GM12872 (cell line): ENCODE results near the gene ESYT1.

Experiments used
- TF ChIP-seq, protein P1 (sequence below): IDR thresholded peaks from 3 replicates; pipeline ENCODE4 v1.5.1; 2011; ENCODE audit warnings: low read depth, mild to moderate bottlenecking, low read length, moderate library complexity; ENCODE audit not compliant: insufficient read depth

The ESYT1 gene

DNA sequence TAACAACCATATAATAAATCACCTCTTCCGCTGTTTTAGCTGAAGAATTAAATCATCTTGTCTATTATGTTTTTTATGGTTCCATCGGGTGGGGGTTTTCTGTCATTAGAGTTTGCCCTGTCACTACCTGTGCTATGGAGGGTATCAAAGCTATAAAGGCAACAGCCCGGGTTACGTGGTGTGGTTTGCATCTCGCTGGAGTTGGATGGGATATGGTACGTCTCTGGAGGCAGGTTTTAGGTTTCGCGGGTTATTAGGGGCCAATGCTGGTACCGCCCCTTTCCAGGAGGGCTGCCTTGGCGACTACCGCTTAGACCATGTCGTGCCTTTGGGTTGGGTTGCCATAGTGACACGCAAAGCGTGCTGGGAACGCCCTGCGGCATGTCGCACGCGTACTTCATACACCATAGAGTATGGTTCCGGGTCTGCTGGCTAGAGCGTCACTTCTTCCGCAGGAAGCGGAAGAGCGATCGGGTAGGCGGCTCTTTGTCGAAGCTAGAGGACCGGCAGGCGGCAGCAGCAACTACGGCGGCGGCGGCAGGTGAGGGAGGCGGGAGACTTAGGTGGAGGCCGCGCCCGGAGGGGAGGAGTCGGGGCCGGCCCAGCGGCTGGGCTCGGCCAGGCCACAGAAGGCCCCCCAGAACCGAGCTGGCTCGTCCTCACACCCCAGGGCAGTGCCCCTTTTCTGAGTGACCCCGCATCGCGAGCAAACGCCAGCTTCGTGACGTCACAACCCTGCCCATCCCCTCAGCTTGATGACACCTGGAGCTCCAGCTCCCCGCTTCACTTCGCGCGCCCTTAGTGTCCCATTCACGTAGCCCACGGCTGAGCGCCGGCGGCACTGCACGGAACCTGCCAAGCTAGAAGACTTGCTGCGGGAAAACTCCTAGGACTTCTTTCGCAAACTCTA, 10.0 kb upstream of the ESYT1 start, which contains the start of gene ZC3H10:
ZC3H10 (plus strand) TSS at position 489 of the 910 bp plus-strand sequence. CDS start 2,297 bp downstream, outside the sequence.
- TF ChIP-seq, protein P1, sequence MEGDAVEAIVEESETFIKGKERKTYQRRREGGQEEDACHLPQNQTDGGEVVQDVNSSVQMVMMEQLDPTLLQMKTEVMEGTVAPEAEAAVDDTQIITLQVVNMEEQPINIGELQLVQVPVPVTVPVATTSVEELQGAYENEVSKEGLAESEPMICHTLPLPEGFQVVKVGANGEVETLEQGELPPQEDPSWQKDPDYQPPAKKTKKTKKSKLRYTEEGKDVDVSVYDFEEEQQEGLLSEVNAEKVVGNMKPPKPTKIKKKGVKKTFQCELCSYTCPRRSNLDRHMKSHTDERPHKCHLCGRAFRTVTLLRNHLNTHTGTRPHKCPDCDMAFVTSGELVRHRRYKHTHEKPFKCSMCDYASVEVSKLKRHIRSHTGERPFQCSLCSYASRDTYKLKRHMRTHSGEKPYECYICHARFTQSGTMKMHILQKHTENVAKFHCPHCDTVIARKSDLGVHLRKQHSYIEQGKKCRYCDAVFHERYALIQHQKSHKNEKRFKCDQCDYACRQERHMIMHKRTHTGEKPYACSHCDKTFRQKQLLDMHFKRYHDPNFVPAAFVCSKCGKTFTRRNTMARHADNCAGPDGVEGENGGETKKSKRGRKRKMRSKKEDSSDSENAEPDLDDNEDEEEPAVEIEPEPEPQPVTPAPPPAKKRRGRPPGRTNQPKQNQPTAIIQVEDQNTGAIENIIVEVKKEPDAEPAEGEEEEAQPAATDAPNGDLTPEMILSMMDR = peak; percentile 37; the same call in 1 of the 3 replicates

DNA sequence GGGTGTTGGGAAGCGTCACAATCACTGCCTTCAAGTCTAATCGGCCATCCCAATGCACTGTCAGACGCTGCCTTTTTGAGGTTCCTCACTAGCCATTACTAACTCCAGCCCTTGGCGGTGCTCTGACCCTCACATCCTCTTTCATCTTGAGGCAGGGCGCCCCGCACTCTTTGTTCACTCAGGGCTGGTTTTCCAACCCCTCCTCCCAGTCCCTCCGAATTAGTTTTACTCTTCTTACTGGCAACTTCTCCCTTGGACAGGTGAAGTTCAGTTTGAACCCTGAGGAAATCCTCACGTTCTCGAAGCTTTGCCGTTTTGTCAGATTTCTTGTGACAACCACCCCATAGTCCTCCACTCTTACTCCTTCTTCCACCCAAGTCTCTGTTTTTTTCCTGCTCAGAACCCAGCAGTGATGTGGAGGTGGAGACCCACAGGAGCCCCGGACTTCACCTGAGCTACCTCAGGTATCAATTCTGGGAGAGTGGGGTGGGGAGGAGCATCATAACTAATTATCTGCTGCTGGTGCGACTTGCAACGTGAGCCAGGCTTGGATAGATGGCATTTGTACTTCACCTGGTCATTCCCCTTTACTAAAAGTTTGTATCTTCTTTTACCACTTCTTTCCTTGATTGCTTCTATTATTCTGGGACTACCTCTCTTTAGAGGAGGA, 9.2 kb upstream of the ESYT1 start:
- TF ChIP-seq, protein P1 = no peak

DNA sequence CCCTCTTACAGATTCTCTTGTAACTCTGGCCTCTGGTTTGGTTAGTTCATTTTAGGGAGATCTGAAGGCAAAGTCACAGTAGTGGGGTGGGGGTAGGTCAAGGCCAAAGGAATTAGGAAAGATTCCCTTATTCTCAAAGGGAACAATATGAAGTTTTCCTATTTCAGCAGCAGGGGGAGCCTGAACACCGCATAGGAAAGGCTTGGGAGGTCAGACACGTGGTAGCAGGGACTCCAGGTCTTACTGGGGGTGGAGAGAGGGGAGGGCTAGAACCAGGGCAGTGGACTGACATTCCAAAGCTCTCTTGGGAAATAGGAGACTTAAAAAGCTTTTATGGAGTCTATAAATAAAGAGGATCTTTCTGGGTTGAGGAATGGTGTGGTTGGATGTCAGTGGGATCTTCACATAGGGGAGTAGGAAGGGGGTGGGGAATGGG, 8.7 kb upstream of the ESYT1 start:
- TF ChIP-seq, protein P1 = peak; percentile 70

DNA sequence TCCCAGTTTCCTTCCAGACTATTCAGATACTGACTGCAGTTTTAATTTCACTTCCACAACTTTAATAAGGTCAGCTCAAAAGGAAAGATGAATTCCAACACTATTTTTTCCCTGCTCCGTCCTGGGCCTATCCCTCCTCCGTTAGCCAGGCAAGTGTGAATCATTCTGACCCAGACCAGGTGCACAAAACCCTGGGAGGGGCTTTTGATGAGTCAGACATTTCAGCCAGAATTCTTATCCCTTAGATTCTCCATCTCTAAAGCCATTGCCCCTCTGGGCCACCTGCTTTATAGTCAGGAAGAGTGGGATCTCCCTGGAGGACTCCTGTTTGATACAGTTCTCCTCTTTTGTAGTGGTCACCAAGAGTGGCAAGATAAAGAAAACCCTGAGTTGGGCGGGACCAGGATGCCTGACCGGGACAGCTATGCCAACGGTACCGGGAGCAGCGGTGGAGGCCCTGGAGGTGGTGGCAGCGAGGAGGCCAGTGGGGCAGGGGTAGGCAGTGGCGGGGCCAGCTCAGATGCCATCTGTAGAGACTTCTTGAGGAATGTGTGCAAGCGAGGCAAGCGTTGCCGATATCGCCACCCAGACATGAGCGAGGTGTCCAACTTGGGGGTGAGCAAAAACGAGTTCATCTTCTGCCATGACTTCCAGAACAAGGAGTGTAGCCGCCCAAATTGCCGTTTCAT, 7.8 kb upstream of the ESYT1 start:
- TF ChIP-seq, protein P1 = no peak

DNA sequence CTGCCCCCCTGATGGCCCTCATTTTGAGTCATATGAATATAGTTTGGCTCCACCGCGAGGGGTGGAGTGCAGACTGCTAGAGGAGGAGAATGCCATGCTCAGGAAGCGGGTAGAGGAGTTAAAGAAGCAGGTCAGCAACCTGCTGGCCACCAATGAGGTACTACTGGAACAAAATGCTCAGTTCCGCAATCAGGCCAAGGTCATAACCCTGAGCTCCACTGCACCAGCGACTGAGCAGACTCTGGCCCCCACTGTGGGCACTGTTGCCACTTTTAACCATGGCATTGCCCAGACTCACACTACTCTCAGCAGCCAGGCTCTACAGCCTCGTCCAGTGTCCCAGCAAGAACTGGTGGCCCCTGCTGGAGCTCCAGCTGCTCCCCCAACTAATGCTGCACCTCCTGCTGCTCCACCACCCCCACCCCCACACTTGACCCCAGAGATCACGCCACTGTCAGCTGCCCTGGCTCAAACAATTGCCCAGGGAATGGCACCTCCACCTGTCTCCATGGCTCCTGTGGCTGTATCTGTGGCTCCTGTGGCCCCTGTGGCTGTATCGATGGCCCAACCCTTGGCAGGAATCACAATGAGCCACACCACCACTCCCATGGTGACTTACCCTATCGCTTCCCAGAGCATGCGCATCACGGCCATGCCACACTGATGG, 6.7 kb upstream of the ESYT1 start:
- TF ChIP-seq, protein P1 = no peak

DNA sequence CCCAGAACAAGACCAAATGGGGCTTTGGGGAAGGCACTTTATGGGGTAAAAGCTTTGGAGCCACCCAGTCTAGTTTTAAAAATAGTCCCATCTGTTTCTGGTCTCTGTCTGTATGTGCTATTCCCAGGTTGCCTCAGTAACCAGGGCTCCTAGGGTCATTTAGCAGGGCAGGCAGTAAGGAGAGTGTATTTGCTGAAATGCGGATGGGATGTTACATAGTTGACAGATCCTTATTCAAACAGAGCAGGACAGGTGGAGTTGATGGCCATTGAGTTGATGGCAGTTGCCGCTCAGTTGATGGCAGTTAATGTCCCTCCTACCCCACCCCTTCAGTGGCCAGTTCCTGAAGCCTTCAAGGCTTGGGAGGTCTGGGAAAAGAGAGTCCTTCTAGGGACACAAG, 5.4 kb upstream of the ESYT1 start:
- TF ChIP-seq, protein P1 = no peak
